ENCODE results near the gene HIKESHI. TPM values are rescaled to one million over a fixed set of nuclear protein-coding genes. Genes with fewer than 3 reads are reported as not detected.

HIKESHI gene, protein sequence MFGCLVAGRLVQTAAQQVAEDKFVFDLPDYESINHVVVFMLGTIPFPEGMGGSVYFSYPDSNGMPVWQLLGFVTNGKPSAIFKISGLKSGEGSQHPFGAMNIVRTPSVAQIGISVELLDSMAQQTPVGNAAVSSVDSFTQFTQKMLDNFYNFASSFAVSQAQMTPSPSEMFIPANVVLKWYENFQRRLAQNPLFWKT
- 10 to 100 TPM; 16.8 to 36.5 (median 24.5) TPM for polyA plus RNA-seq
- long read RNA-seq, donor 1, transcript HIKESHI-201 (5 exons, 1,113 nt), result major isoform, 29 of 58 reads
- long read RNA-seq, donor 1, partial matches to known transcripts, result 28 of 58 reads
- long read RNA-seq, donor 1, other reads (novel, unspliced or antisense), result 0 of 58 reads
- long read RNA-seq, donor 2, partial matches to known transcripts, result 0 of 4 reads
- long read RNA-seq, donor 2, other reads (novel, unspliced or antisense), result 0 of 4 reads
- long read RNA-seq, donor 3, transcript HIKESHI-201 (5 exons, 1,113 nt), result major isoform, 15 of 36 reads
- long read RNA-seq, donor 3, partial matches to known transcripts, result 17 of 36 reads
- long read RNA-seq, donor 3, other reads (novel, unspliced or antisense), result 0 of 36 reads
- long read RNA-seq, donor 4, result 0 reads
- long read RNA-seq, donor 5, partial matches to known transcripts, result 0 of 7 reads
- long read RNA-seq, donor 5, other reads (novel, unspliced or antisense), result 0 of 7 reads
- long read RNA-seq, donor 6, transcript HIKESHI-201 (5 exons, 1,113 nt), result major isoform, 7 of 17 reads
- long read RNA-seq, donor 6, partial matches to known transcripts, result 7 of 17 reads
- long read RNA-seq, donor 6, other reads (novel, unspliced or antisense), result 0 of 17 reads
- long read RNA-seq, donor 7, result 0 reads
- long read RNA-seq, donor 8, transcript HIKESHI-201 (5 exons, 1,113 nt), result major isoform, 9 of 17 reads
- long read RNA-seq, donor 8, partial matches to known transcripts, result 5 of 17 reads
- long read RNA-seq, donor 8, other reads (novel, unspliced or antisense), result 0 of 17 reads
- long read RNA-seq, donor 9, partial matches to known transcripts, result 0 of 4 reads
- long read RNA-seq, donor 9, other reads (novel, unspliced or antisense), result 0 of 4 reads
- long read RNA-seq, donor 10, transcript HIKESHI-201 (5 exons, 1,113 nt), result major isoform, 30 of 60 reads
- long read RNA-seq, donor 10, partial matches to known transcripts, result 22 of 60 reads
- long read RNA-seq, donor 10, other reads (novel, unspliced or antisense), result 0 of 60 reads

DNA sequence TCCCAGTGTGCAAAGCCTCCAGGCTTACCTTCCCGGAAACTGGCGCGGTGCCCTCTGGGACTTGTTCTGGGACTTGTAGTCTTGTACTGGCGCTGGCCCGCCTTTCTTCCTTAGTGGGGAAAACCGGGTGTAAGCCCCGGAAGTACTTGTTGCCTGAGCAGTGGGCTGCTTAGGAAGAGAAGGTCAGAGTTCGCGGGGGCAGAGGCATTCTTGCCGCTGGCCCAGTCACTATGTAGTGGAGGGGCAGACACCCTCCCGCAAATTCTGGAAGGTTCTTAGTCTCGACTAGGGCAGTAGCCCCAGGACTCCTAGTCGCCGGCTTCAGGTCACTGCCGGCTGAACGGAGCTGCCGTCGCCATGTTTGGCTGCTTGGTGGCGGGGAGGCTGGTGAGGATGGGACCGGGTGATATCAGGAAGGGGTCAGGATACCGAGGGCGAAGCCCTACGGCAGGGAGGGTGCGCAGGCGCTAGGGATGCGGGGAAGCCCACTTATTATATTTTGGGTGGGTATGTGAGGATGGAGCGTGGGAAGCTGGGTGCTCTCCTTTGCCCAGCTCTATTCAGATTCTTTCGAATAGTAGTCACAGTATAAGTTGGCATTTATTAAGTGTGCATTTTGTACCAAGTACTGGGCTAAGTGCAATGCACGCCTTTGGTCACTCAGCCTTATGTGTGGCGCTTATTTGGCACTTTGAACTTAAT is at the start of gene HIKESHI:
Gene HIKESHI, plus strand, starts transcription at position 149 of the 702 bp plus-strand sequence. Its CDS starts 209 bp downstream, at position 358.
- Histone ChIP-seq H3K36me3 (ENCODE audit: control insufficient read depth in 3 of 3, insufficient read depth in 2 of 3, low read depth in 1 of 3, low read length in 3 of 3) (peaks cover 0 to 5% (median 0%) of the 10 kb centered on the region in 3 donors), H3K27ac (ENCODE audit: low read depth in 1 of 3, low read length in 2 of 3) (peak within 1 kb of the TSS; percentile 67 to 94 (median 81)), H3K9me3 (ENCODE audit: control insufficient read depth in 2 of 2, insufficient read depth in 1 of 2, low read depth in 1 of 2, low read length in 1 of 2) (no peaks in the 10 kb centered on the region), H3K4me1 (ENCODE audit: control insufficient read depth in 3 of 3, insufficient read depth in 2 of 3, low read depth in 1 of 3, low read length in 2 of 3) (peaks cover 0 to 4% (median 0%) of the 10 kb centered on the region in 3 donors), H3K27me3 (ENCODE audit: control insufficient read depth in 3 of 3, insufficient read depth in 3 of 3, low read length in 3 of 3) (no peaks in the 10 kb centered on the region), H3K4me3 (ENCODE audit: low read depth in 1 of 3, low read length in 3 of 3) (peak within 1 kb of the TSS; percentile 77 to 91 (median 82))
- WGBS, 3 donors, result 0% methylated on average over 30 of the region's 30 CpGs
- peak; percentile 33 for FAIRE-seq
- DNase-seq, result peak; percentile 98 to 99

DNA sequence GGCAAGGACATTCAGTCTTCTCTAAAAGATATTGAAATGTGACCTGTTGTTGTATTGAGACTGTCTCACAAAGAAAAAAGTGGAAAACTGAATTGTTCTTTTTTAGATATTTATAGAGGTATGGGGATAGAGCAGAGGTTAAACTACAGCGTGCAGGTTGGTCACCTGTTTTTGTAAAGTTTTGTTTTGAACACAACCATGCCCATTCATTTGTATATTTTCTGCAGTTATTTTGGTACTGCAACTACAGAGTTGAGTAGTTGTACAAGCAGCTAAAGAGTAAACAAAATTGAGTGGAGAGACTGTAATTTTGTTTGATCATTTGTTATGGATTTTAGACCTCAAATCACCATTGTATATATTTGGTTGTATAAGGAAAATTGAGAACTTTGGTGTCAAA is 46.1 kb upstream of the HIKESHI start:
- no peaks in the 10 kb centered on the region for H3K4me1 ChIP-seq (ENCODE audit: control insufficient read depth in 3 of 3, insufficient read depth in 2 of 3, low read depth in 1 of 3, low read length in 2 of 3)
- no peaks in the 10 kb centered on the region for H3K27me3 ChIP-seq (ENCODE audit: control insufficient read depth in 3 of 3, insufficient read depth in 3 of 3, low read length in 3 of 3)
- no peak overlapping the region for H3K4me3 ChIP-seq (ENCODE audit: low read depth in 1 of 3, low read length in 3 of 3)
- DNase-seq (no peak), FAIRE-seq (no peak)
- no peaks in the 10 kb centered on the region for H3K9me3 ChIP-seq (ENCODE audit: control insufficient read depth in 2 of 2, insufficient read depth in 1 of 2, low read depth in 1 of 2, low read length in 1 of 2)
- H3K27ac ChIP-seq (ENCODE audit: low read depth in 1 of 3, low read length in 2 of 3), result no peak overlapping the region
- WGBS, 3 donors, result 73 to 97% (median 86%) methylated on average over 1 of the region's 1 CpG
- peaks cover 3 to 21% (median 5%) of the 10 kb centered on the region in 3 donors for H3K36me3 ChIP-seq (ENCODE audit: control insufficient read depth in 3 of 3, insufficient read depth in 2 of 3, low read depth in 1 of 3, low read length in 3 of 3)

DNA sequence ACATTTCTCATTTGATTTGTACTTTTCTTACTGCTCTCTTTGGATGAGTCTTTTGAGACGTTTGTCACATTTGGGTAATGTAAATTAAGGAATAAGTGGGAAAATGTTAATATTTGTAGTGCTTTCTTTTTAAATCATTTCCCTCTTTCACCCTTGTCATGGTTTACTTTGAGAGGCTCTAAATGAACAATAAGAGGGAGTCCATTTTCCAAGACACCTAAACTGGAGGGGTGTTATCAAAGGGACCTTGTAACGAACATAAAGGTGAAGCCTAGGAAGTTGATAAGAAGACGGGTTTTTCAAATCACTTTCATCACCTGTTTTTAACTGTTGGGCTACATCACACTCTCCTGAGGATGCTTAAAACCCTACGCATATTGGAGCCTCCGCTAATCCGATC is 45.4 kb upstream of the HIKESHI start:
- no peaks in the 10 kb centered on the region for H3K9me3 ChIP-seq (ENCODE audit: control insufficient read depth in 2 of 2, insufficient read depth in 1 of 2, low read depth in 1 of 2, low read length in 1 of 2)
- WGBS, 3 donors, result 55 to 60% (median 56%) methylated on average over 6 of the region's 6 CpGs
- no peaks in the 10 kb centered on the region for H3K4me1 ChIP-seq (ENCODE audit: control insufficient read depth in 3 of 3, insufficient read depth in 2 of 3, low read depth in 1 of 3, low read length in 2 of 3)
- FAIRE-seq (no peak), DNase-seq (no peak)
- no peaks in the 10 kb centered on the region for H3K27me3 ChIP-seq (ENCODE audit: control insufficient read depth in 3 of 3, insufficient read depth in 3 of 3, low read length in 3 of 3)
- peaks cover 5 to 26% (median 5%) of the 10 kb centered on the region in 3 donors for H3K36me3 ChIP-seq (ENCODE audit: control insufficient read depth in 3 of 3, insufficient read depth in 2 of 3, low read depth in 1 of 3, low read length in 3 of 3)
- no peak overlapping the region for H3K27ac ChIP-seq (ENCODE audit: low read depth in 1 of 3, low read length in 2 of 3)
- H3K4me3 ChIP-seq (ENCODE audit: low read depth in 1 of 3, low read length in 3 of 3), result no peak overlapping the region

DNA sequence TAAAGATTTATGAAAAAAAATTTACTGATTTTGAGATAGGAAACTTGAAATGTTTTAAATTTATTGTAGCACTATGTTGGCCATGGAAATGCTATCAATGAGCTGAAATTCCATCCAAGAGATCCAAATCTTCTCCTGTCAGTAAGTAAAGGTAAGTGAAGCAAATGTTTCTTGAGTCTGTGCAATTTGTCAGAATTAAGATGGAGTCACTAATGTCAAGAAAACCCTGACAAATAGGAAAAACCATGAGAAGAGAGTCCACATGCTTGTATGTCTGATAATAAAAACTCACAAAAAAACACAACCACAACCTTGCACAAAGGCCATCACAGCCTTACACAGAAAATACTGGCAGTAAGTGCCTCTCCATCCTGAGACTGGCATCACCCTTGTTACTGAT is 44.6 kb upstream of the HIKESHI start:
- H3K27ac ChIP-seq (ENCODE audit: low read depth in 1 of 3, low read length in 2 of 3), result no peak overlapping the region
- H3K27me3 ChIP-seq (ENCODE audit: control insufficient read depth in 3 of 3, insufficient read depth in 3 of 3, low read length in 3 of 3), result no peaks in the 10 kb centered on the region
- FAIRE-seq (no peak), DNase-seq (no peak)
- H3K9me3 ChIP-seq (ENCODE audit: control insufficient read depth in 2 of 2, insufficient read depth in 1 of 2, low read depth in 1 of 2, low read length in 1 of 2), result no peaks in the 10 kb centered on the region
- peaks cover 5 to 29% (median 6%) of the 10 kb centered on the region in 3 donors for H3K36me3 ChIP-seq (ENCODE audit: control insufficient read depth in 3 of 3, insufficient read depth in 2 of 3, low read depth in 1 of 3, low read length in 3 of 3)
- H3K4me1 ChIP-seq (ENCODE audit: control insufficient read depth in 3 of 3, insufficient read depth in 2 of 3, low read depth in 1 of 3, low read length in 2 of 3), result no peaks in the 10 kb centered on the region
- no peak overlapping the region for H3K4me3 ChIP-seq (ENCODE audit: low read depth in 1 of 3, low read length in 3 of 3)

DNA sequence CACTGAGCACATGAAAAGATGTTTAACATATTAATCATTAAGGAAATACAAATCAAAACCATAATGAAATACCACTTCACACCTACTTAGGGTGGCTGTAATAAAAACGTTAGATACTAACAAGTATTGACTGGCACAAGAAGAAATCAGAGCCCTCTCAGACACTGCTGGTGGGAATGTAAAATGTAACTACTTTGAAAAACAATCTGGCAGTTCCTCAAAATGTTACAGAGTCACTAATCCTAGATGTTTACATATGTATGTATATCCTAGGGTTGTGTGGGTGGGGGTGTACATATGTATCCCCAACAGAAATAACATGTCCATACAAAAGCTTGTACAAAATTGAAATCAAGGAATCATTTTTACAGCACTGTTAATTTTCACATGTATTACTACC is 42.3 kb upstream of the HIKESHI start:
- Histone ChIP-seq H3K27ac (ENCODE audit: low read depth in 1 of 3, low read length in 2 of 3) (no peak overlapping the region), H3K36me3 (ENCODE audit: control insufficient read depth in 3 of 3, insufficient read depth in 2 of 3, low read depth in 1 of 3, low read length in 3 of 3) (peaks cover 5 to 31% (median 6%) of the 10 kb centered on the region in 3 donors), H3K9me3 (ENCODE audit: control insufficient read depth in 2 of 2, insufficient read depth in 1 of 2, low read depth in 1 of 2, low read length in 1 of 2) (peaks cover 0 to 4% of the 10 kb centered on the region in 2 donors), H3K4me3 (ENCODE audit: low read depth in 1 of 3, low read length in 3 of 3) (no peak overlapping the region), H3K4me1 (ENCODE audit: control insufficient read depth in 3 of 3, insufficient read depth in 2 of 3, low read depth in 1 of 3, low read length in 2 of 3) (no peaks in the 10 kb centered on the region), H3K27me3 (ENCODE audit: control insufficient read depth in 3 of 3, insufficient read depth in 3 of 3, low read length in 3 of 3) (no peaks in the 10 kb centered on the region)
- no peak for DNase-seq
- WGBS, 3 donors, result 18 to 37% (median 29%) methylated on average over 1 of the region's 1 CpG
- FAIRE-seq, result no peak

DNA sequence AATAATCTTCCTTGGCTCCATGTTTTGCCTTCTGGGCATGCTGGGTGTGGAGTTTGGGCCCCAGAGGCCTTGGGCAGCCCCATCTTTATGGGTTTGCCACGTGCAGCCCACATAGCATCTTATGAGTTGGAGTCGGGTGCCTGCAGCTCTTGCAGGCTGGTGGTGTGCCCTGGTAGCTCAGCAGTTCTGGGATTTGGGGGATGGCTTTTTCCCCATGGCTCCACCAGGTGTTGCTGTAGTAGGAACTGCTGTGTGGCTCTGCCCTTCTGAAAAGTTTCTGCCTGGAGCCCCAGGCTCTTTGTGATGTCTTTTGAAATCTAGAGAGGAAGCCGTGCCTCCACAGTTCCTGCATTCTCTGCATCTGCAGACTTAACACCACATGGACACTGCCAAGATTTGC is 40.7 kb upstream of the HIKESHI start:
- Histone ChIP-seq H3K36me3 (ENCODE audit: control insufficient read depth in 3 of 3, insufficient read depth in 2 of 3, low read depth in 1 of 3, low read length in 3 of 3) (peaks cover 2 to 31% (median 6%) of the 10 kb centered on the region in 3 donors), H3K27me3 (ENCODE audit: control insufficient read depth in 3 of 3, insufficient read depth in 3 of 3, low read length in 3 of 3) (no peaks in the 10 kb centered on the region), H3K4me1 (ENCODE audit: control insufficient read depth in 3 of 3, insufficient read depth in 2 of 3, low read depth in 1 of 3, low read length in 2 of 3) (no peaks in the 10 kb centered on the region), H3K4me3 (ENCODE audit: low read depth in 1 of 3, low read length in 3 of 3) (no peak overlapping the region), H3K27ac (ENCODE audit: low read depth in 1 of 3, low read length in 2 of 3) (no peak overlapping the region), H3K9me3 (ENCODE audit: control insufficient read depth in 2 of 2, insufficient read depth in 1 of 2, low read depth in 1 of 2, low read length in 1 of 2) (peaks cover 0 to 4% of the 10 kb centered on the region in 2 donors)
- 94 to 98% (median 96%) methylated on average over 3 of the region's 3 CpGs for WGBS, 3 donors
- no peak for FAIRE-seq
- DNase-seq, result no peak

DNA sequence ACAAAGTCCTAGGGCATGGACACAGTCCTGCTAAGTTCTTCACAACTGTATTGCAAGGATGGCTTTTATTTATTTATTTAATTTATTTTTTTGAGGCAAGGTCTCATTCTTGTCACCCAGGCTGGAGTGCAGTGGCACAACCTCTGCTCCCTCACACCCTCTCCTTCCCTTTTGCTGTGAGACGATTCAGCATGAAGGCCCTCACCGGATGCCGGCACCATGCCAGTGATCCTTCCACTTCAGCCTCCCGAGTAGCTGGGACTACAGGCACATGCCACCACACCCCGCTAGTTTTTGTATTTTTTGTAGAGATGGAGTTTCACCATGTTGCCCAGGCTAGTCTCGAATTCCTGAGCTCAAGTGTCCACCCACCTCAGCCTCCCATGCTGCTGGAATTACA is 39.7 kb upstream of the HIKESHI start:
- Histone ChIP-seq H3K27ac (ENCODE audit: low read depth in 1 of 3, low read length in 2 of 3) (no peak overlapping the region), H3K27me3 (ENCODE audit: control insufficient read depth in 3 of 3, insufficient read depth in 3 of 3, low read length in 3 of 3) (no peaks in the 10 kb centered on the region), H3K36me3 (ENCODE audit: control insufficient read depth in 3 of 3, insufficient read depth in 2 of 3, low read depth in 1 of 3, low read length in 3 of 3) (peaks cover 2 to 28% (median 5%) of the 10 kb centered on the region in 3 donors), H3K4me3 (ENCODE audit: low read depth in 1 of 3, low read length in 3 of 3) (no peak overlapping the region), H3K9me3 (ENCODE audit: control insufficient read depth in 2 of 2, insufficient read depth in 1 of 2, low read depth in 1 of 2, low read length in 1 of 2) (peaks cover 0 to 4% of the 10 kb centered on the region in 2 donors), H3K4me1 (ENCODE audit: control insufficient read depth in 3 of 3, insufficient read depth in 2 of 3, low read depth in 1 of 3, low read length in 2 of 3) (no peaks in the 10 kb centered on the region)
- FAIRE-seq, result no peak
- 96 to 98% (median 98%) methylated on average over 6 of the region's 6 CpGs for WGBS, 3 donors
- no peak for DNase-seq
